HepG2 (cell line): ENCODE results near the gene ZNF264. TPM values are rescaled to one million over a fixed set of nuclear protein-coding genes. Genes with fewer than 3 reads are reported as not detected.

Source experiments
- BCLAF1 ChIP-seq: fragments of 450-650 bp; IDR thresholded peaks from 2 replicates; pipeline ENCODE4 v1.6.1; 2017; ENCODE audit warnings: mild to moderate bottlenecking
- ELF3 ChIP-seq: IDR thresholded peaks from 2 replicates; pipeline ENCODE4 v1.6.1; 2016; ENCODE audit warnings: missing genetic modification reagents, missing compliant biosample characterization
- FIP1L1 ChIP-seq: fragments of 200-400 bp; formaldehyde crosslinking; IDR thresholded peaks from 2 replicates; pipeline ENCODE4 v1.6.1; 2018; ENCODE audit warnings: low read depth, mild to moderate bottlenecking, low read length, moderate library complexity, borderline replicate concordance; ENCODE audit not compliant: insufficient read depth
- FOSL1 ChIP-seq: sonication (generic); formaldehyde crosslinking; IDR thresholded peaks from 2 replicates; pipeline ENCODE4 v1.9.0; 2021; ENCODE audit warnings: missing genetic modification reagents, borderline replicate concordance
- IRF1 ChIP-seq: sonication (generic); formaldehyde crosslinking; IDR thresholded peaks from 2 replicates; pipeline ENCODE4 v1.4.0; 2020; ENCODE audit warnings: low read depth, mild to moderate bottlenecking, missing genetic modification reagents
- NFKB2 ChIP-seq: sonication (generic); formaldehyde crosslinking; IDR thresholded peaks from 2 replicates; pipeline ENCODE4 v1.4.0; 2020; ENCODE audit warnings: missing genetic modification reagents, borderline replicate concordance
- PRDM10 ChIP-seq: sonication (generic); formaldehyde crosslinking; IDR thresholded peaks from 2 replicates; pipeline ENCODE4 v1.4.0; 2020; ENCODE audit warnings: low read depth, missing genetic modification reagents
- RXRA ChIP-seq: sonication (generic); formaldehyde crosslinking; IDR thresholded peaks from 2 replicates; pipeline ENCODE4 v1.5.1; 2020; ENCODE audit warnings: missing genetic modification reagents
- TRAFD1 ChIP-seq: sonication (generic); formaldehyde crosslinking; IDR thresholded peaks from 2 replicates; pipeline ENCODE4 v1.5.1; 2020; ENCODE audit warnings: missing genetic modification reagents, mild to moderate bottlenecking, borderline replicate concordance
- TRIM22 ChIP-seq: fragments of 450-650 bp; IDR thresholded peaks from 2 replicates; pipeline ENCODE4 v1.6.1; 2017
- XRCC5 ChIP-seq: fragments of 200-400 bp; formaldehyde crosslinking; optimal IDR thresholded peaks from 2 replicates; pipeline ENCODE3; 2017; ENCODE audit warnings: mild to moderate bottlenecking, low read length
- ZMAT5 ChIP-seq: sonication (generic); formaldehyde crosslinking; IDR thresholded peaks from 2 replicates; pipeline ENCODE4 v1.5.0; 2020; ENCODE audit warnings: mild to moderate bottlenecking, low read depth, missing genetic modification reagents, borderline replicate concordance
- ZNF335 ChIP-seq: sonication (generic); formaldehyde crosslinking; IDR thresholded peaks from 2 replicates; pipeline ENCODE4 v1.4.0; 2020; ENCODE audit warnings: missing genetic modification reagents
- ZNF784 ChIP-seq: sonication (generic); formaldehyde crosslinking; IDR thresholded peaks from 2 replicates; pipeline ENCODE4 v1.5.1; 2020; ENCODE audit warnings: missing genetic modification reagents, mild to moderate bottlenecking, borderline replicate concordance
- ZSCAN9 ChIP-seq: IDR thresholded peaks from 2 replicates; pipeline ENCODE4 v1.6.1; 2016; ENCODE audit warnings: borderline replicate concordance
- polyA plus RNA-seq, 8 experiments: library from polyadenylated mRNA; depleted of rRNA in 3 of 8; stranded (reverse) in 7 of 8; unstranded in 1 of 8; fragments of >200 nt; fragmentation: Illumina TruSeq in 4 of 8; extraction: Trizol in 4 of 8; gene quantifications; 2 replicates each; pipeline versions ENCODE4 v1.2.1 to v1.2.3, GENCODE V29; 2011 to 2016; ENCODE audit warnings: low read depth in 4 of 8, missing spikeins in 1 of 8, mixed read lengths in 1 of 8; ENCODE audit not compliant: insufficient read depth in 1 of 8
- total RNA-seq, 5 experiments: library from RNA; depleted of rRNA; stranded (reverse); fragments of >200 nt; fragmentation: Illumina TruSeq; extraction: Trizol; gene quantifications; 2 replicates each; pipeline ENCODE4 v1.2.3, GENCODE V29; 2016; ENCODE audit warnings: low read depth in 1 of 5

ZNF264 gene
- total and polyA plus RNA-seq, 2 of the 13 experiments (the other 11 are each of a cell fraction or from before 2014, with no cell fraction given) = 3.5 to 17.6 TPM

- peak; percentile 89; the same call in 1 of the 2 replicates for TF ChIP-seq TRAFD1
- peak; percentile 69; the same call in 1 of the 2 replicates for TF ChIP-seq PRDM10 (CRISPR knock-in tag)
- peak; percentile 59; the same call in 1 of the 2 replicates for TF ChIP-seq ZNF784 (CRISPR knock-in tag)
- TF ChIP-seq BCLAF1 = no peak
- peak; percentile 77 for TF ChIP-seq RXRA (CRISPR knock-in tag)
- TF ChIP-seq IRF1 (CRISPR knock-in tag) = no peak; the same call in 1 of the 2 replicates
- TF ChIP-seq TRIM22 = no peak
- TF ChIP-seq NFKB2 (CRISPR knock-in tag) = peak; percentile 79; the same call in 1 of the 2 replicates
- TF ChIP-seq FIP1L1 = 0 out of 2 replicates have a peak, but pooled peaks have one; percentile 17
- TF ChIP-seq ELF3 = 0 out of 2 replicates have a peak, but pooled peaks have one; percentile 30
- no peak for TF ChIP-seq FOSL1 (CRISPR knock-in tag)
- no peak for TF ChIP-seq ZSCAN9 (CRISPR knock-in tag)
- peak; percentile 37; the same call in 1 of the 2 replicates for TF ChIP-seq ZNF335 (CRISPR knock-in tag)
- TF ChIP-seq XRCC5 = peak; percentile 37
- TF ChIP-seq ZMAT5 (CRISPR knock-in tag) = no peak
Observed at GRCh38 chr19:57240311-57241090, 49.2 kb downstream of the ZNF264 start, which contains the start of gene ZNF805 (continued).
